ENCODE data around the gene NUP93.
"Not testable (repeated sequence)": the region's sequence is repeated elsewhere in the genome, so short reads cannot be mapped to it uniquely, and the experiment has no call there.

The NUP93 gene

GRCh38 chr16:56870276-56870888, 140.5 kb downstream of the NUP93 start:
- no peak for DNase-seq (ENCODE audit: low read depth in 2 of 2)

DNA sequence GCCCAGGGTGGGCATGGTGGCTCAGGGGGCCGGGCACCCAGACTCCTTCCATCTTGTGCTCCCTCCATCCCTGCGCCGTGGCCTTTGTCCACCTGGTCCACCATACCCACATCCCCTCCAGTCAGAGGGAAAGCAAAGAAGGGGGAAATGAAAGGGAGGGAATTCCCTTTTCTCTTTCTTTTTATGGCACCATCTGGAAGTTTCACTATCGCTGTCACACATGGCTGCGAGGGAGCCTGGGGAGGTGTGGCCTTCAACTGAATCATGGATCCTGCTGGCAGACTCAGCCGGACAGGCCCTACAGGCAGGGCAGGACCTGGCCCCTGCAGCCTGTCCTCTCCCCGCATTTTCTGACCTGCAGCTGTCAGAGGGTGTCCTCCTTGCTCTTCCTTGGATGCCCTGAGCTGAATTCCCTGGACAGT, 141.3 kb downstream of the NUP93 start:
- no peak for DNase-seq (ENCODE audit: low read depth in 2 of 2)

GRCh38 chr16:56872863-56873391, 143.0 kb downstream of the NUP93 start:
- no peak for DNase-seq (ENCODE audit: low read depth in 2 of 2)

GRCh38 chr16:56874800-56875199, 144.9 kb downstream of the NUP93 start:
- DNase-seq (ENCODE audit: low read depth in 2 of 2), result no peak

GRCh38 chr16:56876048-56876447, 146.1 kb downstream of the NUP93 start:
- no peak for DNase-seq (ENCODE audit: low read depth in 2 of 2)

DNA sequence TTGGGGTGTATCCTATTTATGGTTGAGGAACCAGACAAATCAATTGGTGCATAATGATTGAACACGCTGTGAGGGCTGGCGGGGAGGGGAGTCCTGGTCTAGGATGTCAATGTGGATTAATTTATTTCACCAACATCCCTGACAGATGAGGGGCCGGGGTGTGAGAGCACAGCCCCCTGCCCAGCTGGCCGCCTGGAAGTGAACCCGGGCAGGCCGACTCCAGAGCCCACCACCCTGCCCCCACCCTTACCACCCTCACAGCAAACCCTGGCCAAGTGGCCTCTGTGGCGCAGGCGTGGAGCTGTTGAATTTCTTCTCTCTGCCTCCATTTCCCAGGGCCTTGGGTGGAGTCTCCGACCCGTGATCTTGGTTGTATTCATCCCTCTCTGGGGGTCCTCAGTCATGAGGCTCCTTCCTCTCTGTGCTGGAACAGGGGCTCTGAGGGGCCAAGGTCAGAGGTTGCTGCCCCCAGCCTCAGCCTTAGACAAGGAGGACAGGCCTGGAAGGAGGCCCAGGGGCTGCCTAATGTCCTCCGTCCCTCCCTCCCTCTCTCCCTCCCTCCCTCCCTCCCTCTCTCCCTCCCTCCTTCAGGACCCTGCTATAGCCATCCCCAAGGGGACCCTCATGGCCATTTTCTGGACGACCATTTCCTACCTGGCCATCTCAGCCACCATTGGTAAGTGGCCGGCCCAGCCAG, 147.7 kb downstream of the NUP93 start:
- DNase-seq (ENCODE audit: low read depth in 2 of 2), result no peak

- no peak for DNase-seq (ENCODE audit: low read depth in 2 of 2)
These were observed 148.4 kb downstream of the NUP93 start for GRCh38 chr16:56878282-56878854.

DNA sequence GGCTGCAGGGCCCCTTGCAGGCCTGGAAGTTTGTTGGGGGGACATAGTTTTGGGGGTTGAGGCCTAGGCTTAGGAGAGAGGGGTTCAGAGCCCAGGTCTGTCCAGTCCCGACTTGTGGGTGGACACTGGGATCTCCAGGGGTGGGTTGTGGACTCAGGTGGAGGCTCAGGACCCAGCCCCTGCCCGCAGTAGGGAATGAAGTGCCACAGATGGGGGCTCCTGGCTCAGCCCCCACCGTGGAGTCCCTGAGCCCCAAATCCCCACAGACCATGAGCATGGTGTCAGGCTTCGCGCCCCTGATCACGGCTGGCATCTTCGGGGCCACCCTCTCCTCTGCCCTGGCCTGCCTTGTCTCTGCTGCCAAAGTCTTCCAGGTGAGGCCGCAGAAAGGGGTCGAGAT, 149.3 kb downstream of the NUP93 start:
- DNase-seq (ENCODE audit: low read depth in 2 of 2), result no peak

- no peak for DNase-seq (ENCODE audit: low read depth in 2 of 2)
These were observed 150.2 kb downstream of the NUP93 start for GRCh38 chr16:56880176-56880575.

GRCh38 chr16:56880685-56881084, 150.8 kb downstream of the NUP93 start:
- no peak for DNase-seq (ENCODE audit: low read depth in 2 of 2)

DNA sequence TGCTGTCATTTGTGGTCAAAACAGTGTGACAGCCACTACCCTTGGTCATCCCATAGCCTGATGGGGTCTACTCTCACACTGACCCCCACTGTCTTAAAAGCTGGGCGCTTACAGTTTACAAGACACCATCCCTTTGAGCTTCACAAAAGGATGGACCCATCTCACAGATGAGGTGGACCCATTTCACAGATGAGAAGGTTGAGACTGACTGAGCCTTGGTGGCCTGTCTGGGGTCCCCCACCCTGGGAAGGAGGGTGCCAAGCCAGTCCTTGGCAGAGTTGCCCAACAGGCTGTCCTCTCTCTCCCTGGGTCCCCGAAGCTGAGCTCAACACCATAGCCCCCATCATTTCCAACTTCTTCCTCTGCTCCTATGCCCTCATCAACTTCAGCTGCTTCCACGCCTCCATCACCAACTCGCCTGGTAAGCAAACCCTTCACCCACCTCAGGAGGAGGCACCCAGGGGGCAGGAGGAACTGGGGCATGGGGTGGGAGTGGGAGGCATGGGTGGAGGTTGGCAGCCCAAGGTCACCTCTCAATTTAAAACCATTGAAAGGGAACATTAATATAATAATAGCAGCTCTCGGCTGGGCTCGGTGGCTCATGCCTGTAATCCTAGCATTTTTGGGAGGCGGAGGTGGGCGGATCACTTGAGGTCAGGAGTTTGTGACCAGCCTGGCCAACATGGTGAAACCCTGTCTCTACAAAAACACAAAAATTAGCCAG, 152.3 kb downstream of the NUP93 start:
- no peak for DNase-seq (ENCODE audit: low read depth in 2 of 2)

- DNase-seq (ENCODE audit: low read depth in 2 of 2), result no peak
These were observed 153.7 kb downstream of the NUP93 start for GRCh38 chr16:56883586-56883985.

DNA sequence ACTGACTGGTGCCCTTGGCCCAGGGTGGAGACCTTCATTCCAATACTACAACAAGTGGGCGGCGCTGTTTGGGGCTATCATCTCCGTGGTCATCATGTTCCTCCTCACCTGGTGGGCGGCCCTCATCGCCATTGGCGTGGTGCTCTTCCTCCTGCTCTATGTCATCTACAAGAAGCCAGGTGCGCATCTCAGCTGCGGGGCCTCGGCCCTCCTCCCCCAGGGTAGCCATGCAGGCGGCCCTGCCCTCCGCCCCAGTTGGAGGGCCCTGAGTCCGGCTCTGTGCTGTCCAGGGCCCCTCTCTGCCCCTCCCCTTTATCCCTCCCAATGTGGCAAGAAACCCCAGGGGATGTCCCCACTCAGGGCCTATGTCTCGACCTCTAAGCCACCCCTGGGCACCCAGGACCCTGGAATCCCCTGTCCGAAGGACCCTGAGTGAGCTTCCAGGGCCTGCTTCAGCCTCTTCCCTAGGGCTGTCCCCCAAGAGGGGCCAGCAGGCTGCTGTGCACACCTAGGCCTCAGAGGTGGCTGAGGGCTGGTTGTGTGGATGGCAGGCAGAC, 154.2 kb downstream of the NUP93 start:
- no peak for DNase-seq (ENCODE audit: low read depth in 2 of 2)

GRCh38 chr16:56884929-56885328, 155.0 kb downstream of the NUP93 start:
- DNase-seq (ENCODE audit: low read depth in 2 of 2), result not testable (repeated sequence)

GRCh38 chr16:56885446-56886162, 155.7 kb downstream of the NUP93 start:
- no peak for DNase-seq (ENCODE audit: low read depth in 2 of 2)

DNA sequence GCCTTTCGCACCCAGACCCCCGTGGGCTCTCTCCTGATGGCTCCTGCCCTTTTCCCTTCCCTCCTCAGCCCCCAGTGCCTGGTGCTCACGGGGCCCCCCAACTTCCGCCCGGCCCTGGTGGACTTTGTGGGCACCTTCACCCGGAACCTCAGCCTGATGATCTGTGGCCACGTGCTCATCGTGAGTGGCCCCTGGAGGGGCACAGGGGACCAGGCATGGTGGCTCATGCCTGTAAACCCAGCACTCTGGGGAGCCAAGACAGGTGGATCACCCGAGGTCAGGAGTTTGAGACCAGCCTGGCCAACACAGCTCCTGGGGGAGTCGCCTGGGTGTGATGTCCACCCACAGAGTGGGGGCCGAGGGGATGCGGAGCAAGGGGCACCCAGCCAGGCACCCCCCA, 156.4 kb downstream of the NUP93 start:
- DNase-seq (ENCODE audit: low read depth in 2 of 2), result no peak

- no peak for DNase-seq (ENCODE audit: low read depth in 2 of 2)
These were observed 156.9 kb downstream of the NUP93 start for GRCh38 chr16:56886826-56887225.

- DNase-seq (ENCODE audit: low read depth in 2 of 2), result no peak
These were observed 158.9 kb downstream of the NUP93 start for GRCh38 chr16:56888806-56889205.

GRCh38 chr16:56889206-56889605, 159.3 kb downstream of the NUP93 start:
- no peak for DNase-seq (ENCODE audit: low read depth in 2 of 2)

GRCh38 chr16:56891685-56892084, 161.8 kb downstream of the NUP93 start:
- no peak for DNase-seq (ENCODE audit: low read depth in 2 of 2)

- no peak for DNase-seq (ENCODE audit: low read depth in 2 of 2)
These were observed 162.8 kb downstream of the NUP93 start for GRCh38 chr16:56892705-56893104.

Measured in stimulated activated CD4-positive, alpha-beta T cell treated with anti-CD3 and anti-CD28 coated beads, Interleukin-4, amount 100 ng/mL, for 48 hours (primary cell).